ENCODE data around the gene SNCA. TPM values are rescaled to one million over a fixed set of nuclear protein-coding genes. Genes with fewer than 3 reads are reported as not detected.

Gene SNCA
- total RNA-seq, 4 donors from 2014 or later: 0.87 to 16.3 (median 5.3) TPM

DNA sequence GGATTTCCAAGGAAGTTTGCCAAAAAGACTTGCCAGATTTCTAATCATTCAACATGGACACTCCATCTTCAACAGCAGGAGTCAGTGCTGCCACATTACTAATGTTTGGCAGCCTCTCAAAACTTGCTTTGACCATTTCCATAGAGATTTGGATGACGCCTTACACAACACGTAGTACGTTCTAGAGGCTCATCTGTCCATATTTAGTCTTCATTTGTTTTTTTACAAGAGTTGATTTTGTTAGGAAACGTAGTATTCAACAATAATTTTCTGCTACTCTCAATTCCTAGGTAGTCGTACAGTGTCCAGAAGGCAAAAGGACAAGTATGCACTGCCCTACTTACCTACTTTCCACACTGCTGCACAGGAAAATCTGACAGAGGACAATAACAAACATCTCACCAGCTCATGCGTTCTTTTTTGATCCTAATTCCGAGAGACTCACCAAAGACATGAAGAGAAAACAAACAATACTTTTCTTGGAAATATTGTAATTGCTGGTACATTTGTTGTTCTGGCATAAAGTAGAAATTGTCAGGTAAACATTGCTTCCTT, 117.3 kb downstream of the SNCA start:
- Histone ChIP-seq H3K9me3 (no peaks in the 10 kb centered on the region), H3K27ac (no peak overlapping the region), H3K36me3 (no peaks in the 10 kb centered on the region), H3K4me3 (no peak overlapping the region), H3K4me1 (no peaks in the 10 kb centered on the region), H3K27me3 (no peaks in the 10 kb centered on the region)
- intact Hi-C loops (cut with DNase I): no loop called here
- DNase-seq: no peak
- no peak for TF ChIP-seq POLR2A (IDR thresholded peaks at IDR 0.05)
- TF ChIP-seq, protein P1, sequence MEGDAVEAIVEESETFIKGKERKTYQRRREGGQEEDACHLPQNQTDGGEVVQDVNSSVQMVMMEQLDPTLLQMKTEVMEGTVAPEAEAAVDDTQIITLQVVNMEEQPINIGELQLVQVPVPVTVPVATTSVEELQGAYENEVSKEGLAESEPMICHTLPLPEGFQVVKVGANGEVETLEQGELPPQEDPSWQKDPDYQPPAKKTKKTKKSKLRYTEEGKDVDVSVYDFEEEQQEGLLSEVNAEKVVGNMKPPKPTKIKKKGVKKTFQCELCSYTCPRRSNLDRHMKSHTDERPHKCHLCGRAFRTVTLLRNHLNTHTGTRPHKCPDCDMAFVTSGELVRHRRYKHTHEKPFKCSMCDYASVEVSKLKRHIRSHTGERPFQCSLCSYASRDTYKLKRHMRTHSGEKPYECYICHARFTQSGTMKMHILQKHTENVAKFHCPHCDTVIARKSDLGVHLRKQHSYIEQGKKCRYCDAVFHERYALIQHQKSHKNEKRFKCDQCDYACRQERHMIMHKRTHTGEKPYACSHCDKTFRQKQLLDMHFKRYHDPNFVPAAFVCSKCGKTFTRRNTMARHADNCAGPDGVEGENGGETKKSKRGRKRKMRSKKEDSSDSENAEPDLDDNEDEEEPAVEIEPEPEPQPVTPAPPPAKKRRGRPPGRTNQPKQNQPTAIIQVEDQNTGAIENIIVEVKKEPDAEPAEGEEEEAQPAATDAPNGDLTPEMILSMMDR (IDR thresholded peaks at IDR 0.05): no peak
- WGBS, 2 donors: 84 to 89% methylated on average over 7 of the region's 7 CpGs

DNA sequence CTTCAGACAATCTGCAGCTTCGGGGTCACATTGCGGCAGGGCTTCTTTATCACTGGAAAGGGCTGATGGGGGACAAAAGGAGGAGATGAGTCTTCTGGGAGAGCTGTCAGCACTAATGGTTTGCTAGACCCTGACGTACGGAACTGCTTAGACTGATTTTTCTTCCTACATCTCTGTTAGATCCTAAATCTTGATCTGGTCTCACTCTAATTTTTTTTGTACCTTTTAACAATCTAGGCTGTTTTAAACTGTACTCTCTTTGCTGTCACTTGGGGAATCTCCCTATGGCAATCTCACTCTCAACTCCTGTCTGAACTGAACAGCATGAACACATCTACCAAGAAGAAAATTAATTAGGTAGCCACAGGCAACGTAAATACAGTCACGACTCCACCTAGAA, 120.1 kb downstream of the SNCA start:
- no peaks in the 10 kb centered on the region for H3K9me3 ChIP-seq
- H3K36me3 ChIP-seq: no peaks in the 10 kb centered on the region
- H3K4me1 ChIP-seq: no peaks in the 10 kb centered on the region
- 58 to 66% methylated on average over 6 of the region's 6 CpGs for WGBS, 2 donors
- DNase-seq: no peak
- no peaks in the 10 kb centered on the region for H3K27me3 ChIP-seq
- H3K27ac ChIP-seq: no peak overlapping the region
- no peak overlapping the region for H3K4me3 ChIP-seq
- TF ChIP-seq, protein P1 (IDR thresholded peaks at IDR 0.05): no peak
- TF ChIP-seq POLR2A (IDR thresholded peaks at IDR 0.05): no peak
- intact Hi-C loops (cut with DNase I): no loop called here

DNA sequence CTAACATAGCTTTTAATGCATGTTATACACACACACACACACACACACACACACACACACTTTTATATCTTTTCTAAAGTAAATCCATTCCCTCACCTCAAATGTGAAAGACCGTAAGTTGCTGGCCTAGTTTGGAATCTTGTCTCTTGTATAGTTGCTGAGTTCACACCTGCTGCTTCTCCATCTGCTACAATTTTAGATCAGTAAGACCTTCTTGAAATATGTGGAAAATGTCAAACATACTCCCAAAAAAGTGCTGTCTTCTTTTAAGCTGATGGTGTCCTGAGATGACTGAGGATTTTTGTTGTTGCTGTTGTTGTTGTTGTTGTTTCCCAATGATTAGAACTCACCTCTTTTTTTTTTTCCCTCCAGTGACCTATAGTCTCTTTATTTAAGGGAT, 121.3 kb downstream of the SNCA start:
- no peak for TF ChIP-seq POLR2A (IDR thresholded peaks at IDR 0.05)
- TF ChIP-seq, protein P1 (IDR thresholded peaks at IDR 0.05): no peak
- Histone ChIP-seq H3K9me3 (no peaks in the 10 kb centered on the region), H3K36me3 (no peaks in the 10 kb centered on the region), H3K4me3 (no peak overlapping the region), H3K4me1 (no peaks in the 10 kb centered on the region), H3K27me3 (no peaks in the 10 kb centered on the region), H3K27ac (no peak overlapping the region)
- intact Hi-C loops (cut with DNase I): no loop called here
- 71 to 100% methylated on average over 1 of the region's 1 CpG for WGBS, 2 donors
- no peak for DNase-seq

DNA sequence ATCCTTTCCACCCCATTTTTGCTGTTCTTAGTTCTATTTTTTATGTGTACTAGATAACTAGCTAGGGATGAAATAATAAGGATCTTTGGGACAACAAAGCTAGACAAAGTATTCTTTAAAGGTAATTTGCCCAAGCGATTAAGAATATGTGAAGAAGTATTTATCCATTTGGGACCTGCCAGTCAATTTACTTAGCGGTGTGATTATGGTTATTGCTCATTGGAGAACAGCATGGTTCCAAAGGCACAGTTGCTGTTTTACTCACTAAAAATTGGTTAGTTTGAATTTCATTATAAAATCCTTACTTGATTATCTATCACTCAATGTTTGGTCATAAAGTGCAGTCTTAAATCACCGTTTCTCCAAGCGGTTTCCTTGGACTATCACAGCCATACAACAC, 124.1 kb downstream of the SNCA start:
- TF ChIP-seq, protein P1 (IDR thresholded peaks at IDR 0.05): no peak
- TF ChIP-seq POLR2A (IDR thresholded peaks at IDR 0.05): no peak
- H3K36me3 ChIP-seq: no peaks in the 10 kb centered on the region
- intact Hi-C loops (cut with DNase I): no loop called here
- no peak overlapping the region for H3K4me3 ChIP-seq
- DNase-seq: no peak
- WGBS, 2 donors: 92 to 94% methylated on average over 4 of the region's 4 CpGs
- H3K27me3 ChIP-seq: no peaks in the 10 kb centered on the region
- H3K4me1 ChIP-seq: no peaks in the 10 kb centered on the region
- no peaks in the 10 kb centered on the region for H3K9me3 ChIP-seq
- H3K27ac ChIP-seq: no peak overlapping the region

DNA sequence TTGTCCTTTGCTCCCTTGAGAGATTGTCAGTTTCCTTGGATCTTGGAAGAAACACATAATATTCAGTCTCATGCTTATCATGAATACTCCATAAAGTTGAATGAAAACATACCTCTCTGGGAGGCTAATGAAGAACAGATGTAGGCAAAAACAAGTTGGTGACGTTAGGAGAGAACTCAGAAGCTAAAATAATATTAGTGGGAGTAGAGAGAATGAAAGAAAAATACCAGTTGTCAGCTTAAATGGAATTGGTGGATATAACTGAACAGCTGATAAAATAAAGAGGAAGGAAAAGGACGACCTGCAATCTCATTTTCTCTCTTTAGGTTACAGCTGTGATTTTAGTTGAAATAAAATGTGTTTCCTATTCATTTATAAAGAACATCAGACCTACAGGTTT, 124.8 kb downstream of the SNCA start:
- no peaks in the 10 kb centered on the region for H3K27me3 ChIP-seq
- H3K9me3 ChIP-seq: no peaks in the 10 kb centered on the region
- H3K4me1 ChIP-seq: no peaks in the 10 kb centered on the region
- intact Hi-C loops (cut with DNase I): no loop called here
- H3K36me3 ChIP-seq: no peaks in the 10 kb centered on the region
- no peak overlapping the region for H3K4me3 ChIP-seq
- no peak for TF ChIP-seq POLR2A (IDR thresholded peaks at IDR 0.05)
- TF ChIP-seq, protein P1 (IDR thresholded peaks at IDR 0.05): no peak
- no peak overlapping the region for H3K27ac ChIP-seq
- WGBS, 2 donors: 47 to 67% methylated on average over 2 of the region's 2 CpGs
- DNase-seq: no peak

Data from esophagus squamous epithelium (tissue), 5 donors.